Ovary (tissue), 9 donors: ENCODE data around the gene KRTAP3-2. TPM values are rescaled to one million over a fixed set of nuclear protein-coding genes. Genes with fewer than 3 reads are reported as not detected.

Experiments
- DNase-seq, 5 donors: peaks; one replicate each; pipeline ENCODE4 v3.0.0-alpha.2; 2019 to 2020
- H3K27ac ChIP-seq, 2 donors: fragments of 200-600 bp; one replicate each; pipeline versions ENCODE4 v1.5.1 to v1.8.0; 2019 to 2022
- H3K27me3 ChIP-seq: fragments of 200-600 bp; one replicate; pipeline ENCODE4 v1.8.0; 2022
- H3K36me3 ChIP-seq: fragments of 200-600 bp; sonication (generic); one replicate; pipeline ENCODE4 v1.5.1; 2019
- H3K4me1 ChIP-seq: one replicate; pipeline ENCODE4 v1.8.1; 2013; ENCODE audit warnings: mild to moderate bottlenecking, moderate library complexity; ENCODE audit not compliant: insufficient read depth
- H3K4me3 ChIP-seq: fragments of 200-600 bp; sonication (generic); one replicate; pipeline ENCODE4 v1.5.1; 2017
- H3K9me3 ChIP-seq, 2 donors: fragments of 200-600 bp in 1 of 2; sonication (generic) in 1 of 2; one replicate each; pipeline versions ENCODE4 v1.5.1 to v1.8.1; 2013 to 2019; ENCODE audit warnings: mild to moderate bottlenecking in 1 of 2, moderate library complexity in 1 of 2
- EP300 ChIP-seq: sonication (generic); formaldehyde crosslinking; IDR thresholded peaks from one replicate; pipeline ENCODE4 v1.6.1; 2017; ENCODE audit warnings: antibody characterized with exemption
- POLR2A ChIP-seq: fragments of 450-650 bp; IDR thresholded peaks from one replicate; pipeline ENCODE4 v1.6.1; 2017; ENCODE audit warnings: antibody characterized with exemption, mild to moderate bottlenecking, moderate library complexity
- WGBS, 3 donors: extraction: QIAGEN DNeasy Blood & Tissue Kit in 1 of 3; methylation state at CpG; one replicate each; pipeline versions ENCODE4 v1.1.5 to v1.1.7; 2013 to 2017; 5-methylcytosine and 5-hydroxymethylcytosine counted together
- intact Hi-C, 4 donors: fragments of 100-400 bp; cut with DNase I; formaldehyde crosslinking; loops; one replicate each; pipeline versions ENCODE4 v1.11.0 to v1.15.1; 2022 to 2023
- polyA plus RNA-seq, 2 donors: library from polyadenylated mRNA; stranded (reverse); fragments of 200-250 nt in 1 of 2; fragments of 350-450 nt in 1 of 2; fragmentation: Illumina TruSeq in 1 of 2; extraction: RNeasy Lipid Tissue Mini Kit (QIAGEN cat#74804) in 1 of 2; gene quantifications; one replicate each; pipeline ENCODE4 v1.2.3, GENCODE V29; 2013 to 2014
- total RNA-seq, 7 donors: library from RNA; depleted of rRNA in 2 of 7; stranded (reverse); fragments of >200 nt in 2 of 7; fragmentation: NEBNext Ultra II Directional in 3 of 7; extraction: Animal tissue kit (Norgen Biotek cat#: 25700) in 3 of 7; gene quantifications; one replicate each; pipeline versions ENCODE4 v1.1.0 to v1.2.4, GENCODE V29; 2016 to 2023
- TF ChIP-seq, protein P1 (sequence below), 3 donors: fragments of 450-650 bp in 2 of 3; fragments of 200-600 bp in 1 of 3; IDR thresholded peaks; one replicate each; pipeline versions ENCODE4 v1.5.1 to v1.8.0; 2016 to 2022; ENCODE audit warnings: antibody characterized with exemption in 3 of 3, mild to moderate bottlenecking in 1 of 3
- donor health status: DM: no; HTN: no; CAD: no; lungs with moderate emphysema.
- donor health status: DM: no; HTN: no; CAD: no.
- donor health status: Bipolar disorder and iron deficiency.
- donor health status: DM: yes; HTN: yes; CAD: no.
- donor health status: DM: no; HTN: no; CAD: no.
- donor health status: DM: yes; HTN: yes; CAD: no.

Gene KRTAP3-2
- total and polyA plus RNA-seq, 9 donors = not detected

DNA sequence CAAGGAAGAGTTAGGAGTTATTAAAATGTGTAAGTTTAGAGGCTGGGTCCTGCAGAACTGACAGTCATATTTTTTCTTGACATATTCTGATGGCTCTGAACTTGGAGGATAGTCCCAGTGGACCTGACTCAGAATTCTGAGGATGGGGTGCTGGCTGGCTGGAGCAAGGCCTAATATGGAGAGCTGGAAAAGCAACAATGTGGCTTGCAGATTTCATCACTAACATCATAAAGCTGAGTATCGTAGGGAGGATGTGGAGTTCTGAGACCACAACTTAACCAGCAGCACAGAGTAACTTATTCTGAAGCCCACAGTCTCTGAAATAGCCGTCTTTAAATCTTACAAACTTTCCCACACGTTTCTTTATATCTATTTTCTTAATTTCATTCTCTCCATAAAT lies 25.0 kb upstream of the KRTAP3-2 start:
- WGBS, 3 donors = 79 to 80% (median 80%) methylated on average over 3 of the region's 3 CpGs
- Histone ChIP-seq H3K4me3 (no peak overlapping the region), H3K36me3 (no peaks in the 10 kb centered on the region), H3K4me1 (peaks cover 2% of the 10 kb centered on the region), H3K27ac (no peak overlapping the region), H3K9me3 (no peaks in the 10 kb centered on the region), H3K27me3 (no peaks in the 10 kb centered on the region)
- TF ChIP-seq EP300 (no peak), POLR2A (no peak)
- TF ChIP-seq, protein P1, sequence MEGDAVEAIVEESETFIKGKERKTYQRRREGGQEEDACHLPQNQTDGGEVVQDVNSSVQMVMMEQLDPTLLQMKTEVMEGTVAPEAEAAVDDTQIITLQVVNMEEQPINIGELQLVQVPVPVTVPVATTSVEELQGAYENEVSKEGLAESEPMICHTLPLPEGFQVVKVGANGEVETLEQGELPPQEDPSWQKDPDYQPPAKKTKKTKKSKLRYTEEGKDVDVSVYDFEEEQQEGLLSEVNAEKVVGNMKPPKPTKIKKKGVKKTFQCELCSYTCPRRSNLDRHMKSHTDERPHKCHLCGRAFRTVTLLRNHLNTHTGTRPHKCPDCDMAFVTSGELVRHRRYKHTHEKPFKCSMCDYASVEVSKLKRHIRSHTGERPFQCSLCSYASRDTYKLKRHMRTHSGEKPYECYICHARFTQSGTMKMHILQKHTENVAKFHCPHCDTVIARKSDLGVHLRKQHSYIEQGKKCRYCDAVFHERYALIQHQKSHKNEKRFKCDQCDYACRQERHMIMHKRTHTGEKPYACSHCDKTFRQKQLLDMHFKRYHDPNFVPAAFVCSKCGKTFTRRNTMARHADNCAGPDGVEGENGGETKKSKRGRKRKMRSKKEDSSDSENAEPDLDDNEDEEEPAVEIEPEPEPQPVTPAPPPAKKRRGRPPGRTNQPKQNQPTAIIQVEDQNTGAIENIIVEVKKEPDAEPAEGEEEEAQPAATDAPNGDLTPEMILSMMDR (IDR thresholded peaks at IDR 0.05) = no peak
- intact Hi-C loops = no loop called here
- DNase-seq = no peak

DNA sequence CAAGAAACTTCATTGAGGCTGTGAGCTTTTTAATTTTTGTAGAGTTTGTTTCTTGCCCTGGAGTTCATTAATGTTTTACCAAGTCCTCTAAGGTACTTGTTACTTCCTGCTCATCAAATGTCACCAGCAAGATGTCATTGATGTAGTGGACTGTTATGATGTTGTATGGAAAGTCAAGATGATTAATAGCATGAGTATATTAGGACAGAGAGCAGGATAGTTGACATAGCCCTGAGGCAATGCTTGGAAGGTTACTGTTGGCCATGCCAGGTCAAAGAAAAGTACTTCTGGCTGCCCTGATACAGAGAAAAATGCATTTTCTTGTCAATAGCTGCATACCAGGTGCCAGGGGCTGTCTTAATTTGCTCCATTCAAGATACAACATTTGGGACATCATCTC lies 20.6 kb upstream of the KRTAP3-2 start:
- no peak overlapping the region for H3K27ac ChIP-seq
- no peak overlapping the region for H3K4me3 ChIP-seq
- H3K9me3 ChIP-seq = no peaks in the 10 kb centered on the region
- intact Hi-C loops = no loop called here
- no peak for TF ChIP-seq EP300
- TF ChIP-seq, protein P1 (IDR thresholded peaks at IDR 0.05) = no peak
- no peak for TF ChIP-seq POLR2A
- DNase-seq = no peak
- H3K36me3 ChIP-seq = no peaks in the 10 kb centered on the region
- H3K27me3 ChIP-seq = no peaks in the 10 kb centered on the region
- H3K4me1 ChIP-seq = no peaks in the 10 kb centered on the region

DNA sequence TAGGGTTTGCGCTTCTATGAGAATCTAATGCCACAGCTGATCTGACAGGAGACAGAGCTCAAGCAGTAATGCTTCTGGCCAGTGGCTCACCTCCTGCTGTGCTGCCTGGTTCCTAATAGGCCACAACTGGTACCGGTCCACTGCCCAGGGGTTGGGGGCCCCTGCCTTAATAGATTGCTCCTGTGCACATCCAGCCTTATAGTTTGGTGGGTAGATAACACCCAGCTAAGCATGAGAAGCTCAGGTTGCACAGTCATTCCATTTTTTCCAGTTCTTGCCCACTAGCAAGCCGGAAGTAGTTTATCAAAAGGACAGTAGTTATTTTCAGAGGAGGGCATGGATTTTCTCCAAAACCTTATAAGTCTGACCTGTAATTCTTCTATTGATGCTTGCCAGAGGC lies 19.7 kb upstream of the KRTAP3-2 start:
- WGBS, 3 donors = 93 to 96% (median 95%) methylated on average over 3 of the region's 3 CpGs
- Histone ChIP-seq H3K27me3 (no peaks in the 10 kb centered on the region), H3K9me3 (no peaks in the 10 kb centered on the region), H3K27ac (no peak overlapping the region), H3K36me3 (no peaks in the 10 kb centered on the region), H3K4me1 (no peaks in the 10 kb centered on the region), H3K4me3 (no peak overlapping the region)
- TF ChIP-seq, protein P1 (IDR thresholded peaks at IDR 0.05) = no peak
- TF ChIP-seq EP300 (no peak), POLR2A (no peak)
- DNase-seq = no peak
- intact Hi-C loops = no loop called here

DNA sequence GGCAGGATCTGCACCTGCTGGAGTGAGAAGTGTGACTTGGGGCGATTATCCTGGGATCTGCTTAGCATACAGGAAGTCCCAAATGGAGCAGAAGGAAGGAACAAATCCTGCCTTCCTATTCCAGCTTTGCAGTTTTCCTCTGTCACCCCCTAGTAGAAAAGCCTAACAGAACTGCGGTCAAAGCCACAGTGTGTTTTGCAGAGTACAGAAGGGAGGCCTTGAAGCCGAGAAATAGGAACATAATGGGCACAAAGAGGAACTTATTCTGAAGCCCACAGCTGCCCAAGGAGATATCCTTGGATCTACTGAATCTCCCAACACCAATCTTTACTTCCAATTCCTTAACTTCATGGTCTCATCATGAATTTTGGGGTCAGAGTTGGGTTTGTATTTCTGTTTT lies 18.8 kb upstream of the KRTAP3-2 start:
- Histone ChIP-seq H3K27ac (no peak overlapping the region), H3K4me3 (no peak overlapping the region), H3K27me3 (no peaks in the 10 kb centered on the region), H3K4me1 (no peaks in the 10 kb centered on the region), H3K36me3 (no peaks in the 10 kb centered on the region), H3K9me3 (no peaks in the 10 kb centered on the region)
- 87 to 93% (median 90%) methylated on average over 3 of the region's 3 CpGs for WGBS, 3 donors
- TF ChIP-seq EP300 = no peak
- no peak for TF ChIP-seq POLR2A
- TF ChIP-seq, protein P1 (IDR thresholded peaks at IDR 0.05) = no peak
- DNase-seq = no peak
- intact Hi-C loops = no loop called here
